ENCODE results near the gene ARHGAP18. TPM values are rescaled to one million over a fixed set of nuclear protein-coding genes. Genes with fewer than 3 reads are reported as not detected.

The ARHGAP18 gene
- total and polyA plus RNA-seq, 2 of the 13 experiments (the other 11 are each of a cell fraction or from before 2014, with no cell fraction given) = 58.2 to 115 TPM

- no peak for TF ChIP-seq PRMT3 (CRISPR knock-in tag; IDR thresholded peaks at IDR 0.05; ENCODE audit: borderline replicate concordance, low read depth)
- TF ChIP-seq, protein P1, sequence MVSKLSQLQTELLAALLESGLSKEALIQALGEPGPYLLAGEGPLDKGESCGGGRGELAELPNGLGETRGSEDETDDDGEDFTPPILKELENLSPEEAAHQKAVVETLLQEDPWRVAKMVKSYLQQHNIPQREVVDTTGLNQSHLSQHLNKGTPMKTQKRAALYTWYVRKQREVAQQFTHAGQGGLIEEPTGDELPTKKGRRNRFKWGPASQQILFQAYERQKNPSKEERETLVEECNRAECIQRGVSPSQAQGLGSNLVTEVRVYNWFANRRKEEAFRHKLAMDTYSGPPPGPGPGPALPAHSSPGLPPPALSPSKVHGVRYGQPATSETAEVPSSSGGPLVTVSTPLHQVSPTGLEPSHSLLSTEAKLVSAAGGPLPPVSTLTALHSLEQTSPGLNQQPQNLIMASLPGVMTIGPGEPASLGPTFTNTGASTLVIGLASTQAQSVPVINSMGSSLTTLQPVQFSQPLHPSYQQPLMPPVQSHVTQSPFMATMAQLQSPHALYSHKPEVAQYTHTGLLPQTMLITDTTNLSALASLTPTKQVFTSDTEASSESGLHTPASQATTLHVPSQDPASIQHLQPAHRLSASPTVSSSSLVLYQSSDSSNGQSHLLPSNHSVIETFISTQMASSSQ (IDR thresholded peaks at IDR 0.05; ENCODE audit: low read depth) = no peak
- TF ChIP-seq, protein P1 (CRISPR knock-in tag; IDR thresholded peaks at IDR 0.05; ENCODE audit: borderline replicate concordance) = no peak; the same call in 1 of the 2 replicates
- no peak; the same call in 1 of the 2 replicates for TF ChIP-seq KAT8 (CRISPR knock-in tag; IDR thresholded peaks at IDR 0.05)
- TF ChIP-seq, protein P2, sequence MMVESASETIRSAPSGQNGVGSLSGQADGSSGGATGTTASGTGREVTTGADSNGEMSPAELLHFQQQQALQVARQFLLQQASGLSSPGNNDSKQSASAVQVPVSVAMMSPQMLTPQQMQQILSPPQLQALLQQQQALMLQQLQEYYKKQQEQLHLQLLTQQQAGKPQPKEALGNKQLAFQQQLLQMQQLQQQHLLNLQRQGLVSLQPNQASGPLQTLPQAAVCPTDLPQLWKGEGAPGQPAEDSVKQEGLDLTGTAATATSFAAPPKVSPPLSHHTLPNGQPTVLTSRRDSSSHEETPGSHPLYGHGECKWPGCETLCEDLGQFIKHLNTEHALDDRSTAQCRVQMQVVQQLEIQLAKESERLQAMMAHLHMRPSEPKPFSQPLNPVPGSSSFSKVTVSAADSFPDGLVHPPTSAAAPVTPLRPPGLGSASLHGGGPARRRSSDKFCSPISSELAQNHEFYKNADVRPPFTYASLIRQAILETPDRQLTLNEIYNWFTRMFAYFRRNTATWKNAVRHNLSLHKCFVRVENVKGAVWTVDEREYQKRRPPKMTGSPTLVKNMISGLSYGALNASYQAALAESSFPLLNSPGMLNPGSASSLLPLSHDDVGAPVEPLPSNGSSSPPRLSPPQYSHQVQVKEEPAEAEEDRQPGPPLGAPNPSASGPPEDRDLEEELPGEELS (CRISPR knock-in tag; IDR thresholded peaks at IDR 0.05) = peak; percentile 56
- peak; percentile 41; the same call in 1 of the 2 replicates for TF ChIP-seq KLF6 (CRISPR knock-in tag; IDR thresholded peaks at IDR 0.05)
- TF ChIP-seq ZNF740 (CRISPR knock-in tag; IDR thresholded peaks at IDR 0.05) = no peak
- TF ChIP-seq TBX3 (IDR thresholded peaks at IDR 0.05; ENCODE audit: borderline replicate concordance) = peak; percentile 61; the same call in 1 of the 2 replicates
- TF ChIP-seq ETV6 (CRISPR knock-in tag; conservative IDR thresholded peaks at IDR 0.05) = no peak
- peak; percentile 82 for TF ChIP-seq FOXA3 (CRISPR knock-in tag; IDR thresholded peaks at IDR 0.05)
- no peak for TF ChIP-seq STAT5B (CRISPR knock-in tag; IDR thresholded peaks at IDR 0.05)
- TF ChIP-seq GABPB1 (CRISPR knock-in tag; IDR thresholded peaks at IDR 0.05) = no peak
- TF ChIP-seq DNMT1 (CRISPR knock-in tag; IDR thresholded peaks at IDR 0.05) = no peak
- TF ChIP-seq ZNF3 (CRISPR knock-in tag; IDR thresholded peaks at IDR 0.05) = no peak
- no peak for TF ChIP-seq RELA (CRISPR knock-in tag; IDR thresholded peaks at IDR 0.05)
- TF ChIP-seq RXRB (CRISPR knock-in tag; IDR thresholded peaks at IDR 0.05; ENCODE audit: borderline replicate concordance) = peak; percentile 80
- TF ChIP-seq ZNF367 (CRISPR knock-in tag; IDR thresholded peaks at IDR 0.05; ENCODE audit: borderline replicate concordance) = no peak
- TF ChIP-seq HES4 (CRISPR knock-in tag; IDR thresholded peaks at IDR 0.05; ENCODE audit: borderline replicate concordance) = no peak
- TF ChIP-seq FLYWCH1 (CRISPR knock-in tag; IDR thresholded peaks at IDR 0.05) = no peak
- TF ChIP-seq ETV5 (CRISPR knock-in tag; IDR thresholded peaks at IDR 0.05; ENCODE audit: borderline replicate concordance) = no peak
- peak; percentile 51; the same call in 1 of the 2 replicates for TF ChIP-seq DMAP1 (CRISPR knock-in tag; IDR thresholded peaks at IDR 0.05)
- TF ChIP-seq NFKBIZ (CRISPR knock-in tag; IDR thresholded peaks at IDR 0.05) = peak; percentile 77; the same call in 1 of the 2 replicates
- TF ChIP-seq RAD51 (IDR thresholded peaks at IDR 0.05; ENCODE audit: borderline replicate concordance) = no peak
- no peak for TF ChIP-seq ZNF34 (CRISPR knock-in tag; IDR thresholded peaks at IDR 0.05; ENCODE audit: borderline replicate concordance)
- TF ChIP-seq SRSF4 (IDR thresholded peaks at IDR 0.05; ENCODE audit: low read depth, low read length, poor library complexity, severe bottlenecking) = no peak
- no peak for TF ChIP-seq ARHGAP35 (CRISPR knock-in tag; IDR thresholded peaks at IDR 0.05; ENCODE audit: borderline replicate concordance)
Observed at GRCh38 chr6:129644567-129645015, 65.4 kb downstream of the ARHGAP18 start (continued).
